Measurements from ENCODE around the gene SIRPA.

The SIRPA gene

DNA sequence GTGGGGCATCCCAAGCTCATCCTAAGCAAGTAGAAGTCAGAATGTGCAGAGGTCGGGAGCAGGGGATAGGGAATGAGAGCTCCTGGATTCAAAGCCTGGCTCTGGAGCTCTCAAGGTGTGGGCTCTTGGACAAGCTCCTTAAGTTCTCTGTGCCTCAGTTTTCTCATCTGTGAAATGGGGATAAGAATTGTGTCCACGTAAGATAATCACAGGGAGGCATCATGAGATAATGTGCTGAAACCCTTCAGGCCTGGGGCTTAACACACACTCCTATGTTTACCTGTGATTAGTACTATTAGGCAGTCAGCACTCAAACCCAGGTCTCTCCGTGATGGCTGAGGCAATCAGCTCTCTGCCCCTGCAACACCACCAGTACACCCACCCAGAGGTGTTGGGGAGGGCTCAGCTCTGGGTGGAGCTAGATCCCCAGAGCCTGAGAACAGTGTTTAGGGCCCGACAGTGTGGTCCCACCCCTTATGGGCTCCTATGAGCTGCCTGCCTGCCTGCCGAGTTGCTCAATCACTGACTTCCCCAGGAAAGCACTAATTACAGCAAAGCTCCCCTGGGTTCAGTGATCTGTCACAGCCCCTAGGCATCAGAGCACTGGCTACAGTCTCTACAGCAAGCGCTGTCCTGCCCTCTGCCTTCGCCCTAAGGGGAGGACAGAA lies 6.3 kb upstream of the SIRPA start:
- no peak for DNase-seq (ENCODE audit: low read depth)

DNA sequence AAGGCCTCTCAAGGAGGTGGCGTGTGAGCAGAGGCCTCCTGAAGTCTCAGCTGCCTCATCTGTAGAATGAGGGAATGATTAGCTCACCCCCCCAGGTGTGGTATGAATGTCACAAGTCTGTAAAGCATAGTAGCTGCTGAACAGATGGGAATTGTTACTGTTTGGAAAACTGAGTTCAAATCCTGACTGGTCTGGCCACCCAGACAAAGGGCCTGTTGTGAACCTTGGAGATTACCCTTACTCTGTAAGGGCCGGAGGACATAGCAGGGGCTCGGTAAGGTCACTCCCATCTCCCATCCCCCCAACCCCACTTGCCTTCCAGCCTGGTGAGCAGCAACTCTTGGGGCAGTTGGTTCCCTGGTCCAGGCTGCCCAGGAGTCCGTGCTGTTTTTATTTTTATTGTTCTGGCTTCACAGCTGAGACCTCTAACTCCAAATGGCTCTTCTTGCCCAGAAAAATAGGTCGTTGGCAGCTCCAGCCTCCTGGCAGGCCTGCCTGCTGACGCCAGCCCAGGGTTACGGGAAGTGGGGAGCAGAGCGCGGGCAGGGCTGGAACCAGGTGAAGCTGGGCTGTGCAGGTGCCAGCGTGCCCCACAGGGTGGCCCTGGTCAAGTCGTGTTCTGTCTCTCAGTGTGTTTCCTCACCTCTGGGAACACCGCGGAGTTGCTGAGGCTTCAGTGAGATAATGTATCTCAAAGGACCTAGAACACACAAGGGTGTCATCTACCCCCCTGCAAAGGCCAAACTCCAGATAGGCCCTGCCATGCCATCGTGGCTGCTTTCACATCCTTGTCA lies 4.5 kb upstream of the SIRPA start:
- no peak for DNase-seq (ENCODE audit: low read depth)

GRCh38 chr20:1891263-1892118 lies 3.7 kb upstream of the SIRPA start:
- no peak for DNase-seq (ENCODE audit: low read depth)

- DNase-seq (ENCODE audit: low read depth): no peak
Measured at GRCh38 chr20:1892119-1892385, 3.2 kb upstream of the SIRPA start.

GRCh38 chr20:1893721-1894470 lies 1.3 kb upstream of the SIRPA start:
- no peak for DNase-seq (ENCODE audit: low read depth)

GRCh38 chr20:1894471-1894950 lies 696 bp upstream of the SIRPA start:
- no peak for DNase-seq (ENCODE audit: low read depth)

GRCh38 chr20:1895674-1896483 lies 672 bp downstream of the SIRPA start:
- DNase-seq (ENCODE audit: low read depth): no peak

DNA sequence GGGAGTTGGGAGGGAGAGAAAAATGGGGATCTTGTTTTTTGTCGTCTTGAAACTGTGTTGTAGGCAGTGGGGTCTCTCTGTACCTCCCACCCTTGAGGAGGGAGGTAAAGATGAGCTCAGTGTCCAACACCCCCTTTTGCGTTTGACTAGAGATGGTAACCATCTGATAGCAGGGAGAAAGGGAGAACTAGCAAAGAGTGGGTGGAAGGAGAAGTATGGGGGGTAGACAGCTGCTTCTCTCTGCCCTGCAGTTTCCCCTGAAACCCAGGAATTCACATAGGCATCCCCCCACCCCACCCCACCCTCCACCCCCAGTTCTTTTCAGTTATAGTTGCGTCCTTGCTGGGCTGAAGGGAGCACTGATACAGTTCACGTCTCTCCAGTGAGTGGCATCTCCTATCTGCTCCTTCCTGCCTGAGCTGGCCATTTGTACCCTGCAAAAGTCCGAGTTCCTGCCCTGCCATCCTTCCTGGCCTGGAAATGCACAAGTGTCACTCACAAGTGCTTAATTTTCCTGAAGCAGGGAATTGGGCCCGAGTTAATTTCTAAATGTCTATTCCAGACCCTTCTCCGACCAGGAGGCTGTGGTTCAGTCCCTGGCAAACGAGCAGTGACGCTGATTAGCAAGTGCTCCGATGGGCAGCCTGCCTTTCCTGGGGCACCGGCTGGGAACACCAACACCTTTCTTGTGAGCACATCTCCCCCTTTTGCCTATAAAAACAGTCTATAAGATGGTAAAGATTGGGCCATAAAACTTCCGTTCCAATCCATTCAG lies 1.5 kb downstream of the SIRPA start:
- no peak for DNase-seq (ENCODE audit: low read depth)

DNA sequence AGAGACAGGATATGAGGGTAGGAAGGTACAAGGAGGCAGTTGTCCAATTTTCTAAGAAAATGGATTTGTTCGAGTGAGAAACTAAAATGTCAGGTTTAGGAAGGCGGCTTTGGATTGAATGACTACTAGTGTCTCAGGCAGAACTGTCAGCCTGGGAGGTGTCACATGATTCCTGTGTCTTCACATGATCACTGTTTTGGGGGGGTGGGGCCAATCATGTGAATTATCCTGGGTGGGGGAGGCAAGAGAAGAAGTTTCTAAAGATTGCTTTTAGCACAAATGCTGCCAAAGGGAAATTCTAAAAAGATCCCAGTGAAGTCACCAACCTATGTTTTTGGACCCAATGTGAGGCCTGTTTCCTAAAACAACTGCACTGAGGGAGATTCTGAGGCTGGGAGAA lies 2.3 kb downstream of the SIRPA start:
- DNase-seq (ENCODE audit: low read depth): no peak

DNA sequence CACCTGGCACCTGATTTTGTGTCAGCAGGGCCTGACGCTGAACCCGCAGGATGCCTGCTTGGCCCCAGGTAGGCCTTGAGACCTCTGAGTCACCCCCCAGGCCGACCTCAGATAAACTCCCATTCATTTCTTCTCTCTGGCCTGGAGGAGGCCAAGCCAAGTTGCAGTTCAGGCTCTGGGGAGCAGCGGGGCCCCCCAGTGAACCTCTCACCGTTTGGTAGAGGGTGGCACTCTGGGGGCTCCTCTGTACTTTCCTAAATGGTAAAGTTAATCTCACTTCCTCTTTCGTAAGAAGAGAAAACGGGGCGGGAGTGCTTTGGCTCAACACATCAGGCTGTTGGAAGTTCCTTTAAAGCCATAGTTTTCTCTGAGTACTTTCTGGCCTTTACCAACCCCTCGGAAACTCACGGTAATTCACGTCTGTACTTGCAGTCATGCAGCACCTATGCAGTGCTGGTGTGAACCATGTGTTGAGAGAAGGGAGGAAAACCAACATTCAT lies 2.8 kb downstream of the SIRPA start:
- DNase-seq (ENCODE audit: low read depth): no peak

DNA sequence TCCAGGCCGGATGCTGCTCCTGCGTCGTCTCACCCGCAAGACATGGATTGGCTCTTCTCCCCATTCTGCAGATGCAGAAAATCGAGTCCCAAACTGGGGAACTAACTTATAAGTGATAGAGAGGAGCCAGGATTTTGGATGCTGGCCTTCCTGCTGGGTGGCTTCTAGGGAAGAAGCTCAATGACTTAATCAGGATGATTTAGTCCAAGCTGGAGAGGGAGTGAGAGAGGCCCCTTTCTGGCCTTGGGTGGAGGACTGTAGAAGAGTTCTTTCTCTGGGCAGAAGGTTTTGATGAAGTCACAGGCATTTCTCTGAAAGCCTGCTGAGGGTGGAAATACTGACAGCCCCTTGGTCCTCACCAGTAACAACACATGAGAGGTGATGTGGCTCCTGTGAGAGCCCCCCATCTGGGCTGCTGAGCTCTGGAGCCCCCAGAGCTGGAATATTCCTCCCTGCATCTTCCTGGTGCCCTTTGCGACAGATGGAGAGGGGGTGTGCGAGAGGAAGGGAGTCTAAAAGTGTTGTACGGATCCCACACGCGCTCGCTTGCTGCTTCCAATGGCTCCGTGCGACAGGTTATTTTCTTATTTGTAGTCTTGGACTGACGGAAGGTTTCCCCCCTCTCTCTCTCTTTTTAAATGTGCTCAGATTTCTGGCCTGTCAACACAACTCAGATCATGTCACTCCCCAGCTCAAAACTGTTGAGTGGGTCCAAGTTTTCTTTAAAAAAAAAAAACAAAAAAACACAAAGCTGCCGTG lies 3.5 kb downstream of the SIRPA start:
- DNase-seq (ENCODE audit: low read depth): no peak

DNA sequence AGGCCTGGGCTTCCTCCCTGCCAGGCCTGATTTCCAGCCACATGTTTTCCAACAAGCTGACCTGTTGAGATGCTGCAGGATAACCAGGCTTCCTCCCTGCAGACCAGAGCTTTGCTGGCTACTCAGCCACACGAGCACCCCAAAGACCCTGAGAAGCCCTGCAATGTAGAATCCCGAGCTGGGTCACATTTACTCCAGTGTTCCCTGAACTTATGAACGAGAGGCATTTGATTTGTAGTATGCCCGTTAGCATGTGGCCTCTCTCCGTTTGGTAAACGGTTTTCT lies 4.0 kb downstream of the SIRPA start:
- no peak for DNase-seq (ENCODE audit: low read depth)

GRCh38 chr20:1900321-1900801 lies 5.2 kb downstream of the SIRPA start:
- DNase-seq (ENCODE audit: low read depth): no peak

DNA sequence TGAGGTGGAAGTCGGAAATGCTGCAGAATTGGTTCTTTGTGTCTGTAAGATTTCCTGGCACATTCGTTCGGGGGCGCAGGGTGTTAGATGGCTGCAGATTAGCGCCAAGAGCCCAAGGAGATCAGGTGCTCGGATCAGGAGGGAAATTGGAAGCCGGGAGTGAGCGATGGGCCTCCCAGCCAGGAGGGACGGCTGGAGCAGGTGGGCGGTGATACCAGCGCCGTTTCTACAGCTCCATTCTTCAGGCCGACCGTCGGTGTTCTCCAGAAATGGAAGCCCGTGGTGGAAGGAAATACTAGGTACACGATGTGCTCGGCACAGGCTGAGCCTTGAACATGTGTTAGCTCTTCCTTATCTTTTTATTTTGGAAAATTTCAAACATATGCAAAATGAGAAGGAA lies 6.5 kb downstream of the SIRPA start:
- no peak for DNase-seq (ENCODE audit: low read depth)

- no peak for DNase-seq (ENCODE audit: low read depth)
Measured at GRCh38 chr20:1902188-1902587, 7.0 kb downstream of the SIRPA start.

GRCh38 chr20:1904135-1904534 lies 8.9 kb downstream of the SIRPA start:
- no peak for DNase-seq (ENCODE audit: low read depth)

DNA sequence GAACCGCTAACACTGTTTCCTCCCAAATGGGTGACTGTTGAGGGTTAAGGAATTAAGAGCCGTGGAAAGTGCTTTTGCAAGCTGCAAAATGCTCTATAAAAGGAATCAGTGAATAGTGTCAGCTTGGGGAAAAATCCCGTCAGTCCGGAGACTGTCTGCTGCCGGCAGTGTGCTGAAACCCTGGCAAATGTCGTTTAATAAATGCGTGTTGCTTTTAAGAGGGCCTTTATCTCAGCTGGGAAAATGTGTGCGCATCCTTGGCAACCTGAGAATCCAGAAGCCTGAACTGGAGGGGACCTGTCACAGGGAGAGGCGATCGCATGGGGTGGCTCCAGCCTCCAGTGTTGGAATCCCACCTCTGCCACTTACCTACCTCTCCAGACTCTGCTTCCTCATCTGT lies 9.8 kb downstream of the SIRPA start:
- no peak for DNase-seq (ENCODE audit: low read depth)

GRCh38 chr20:1905693-1906092 lies 10.5 kb downstream of the SIRPA start:
- DNase-seq (ENCODE audit: low read depth): no peak

- no peak for DNase-seq (ENCODE audit: low read depth)
Measured at GRCh38 chr20:1906361-1907051, 11.3 kb downstream of the SIRPA start.
